Testis (tissue), 2 donors: Measurements from ENCODE around the gene AQP12A.

Experiments
- POLR2A ChIP-seq: fragments of 450-650 bp; IDR thresholded peaks from one replicate; pipeline ENCODE4 v1.6.1; 2017; ENCODE audit warnings: antibody characterized with exemption, mild to moderate bottlenecking, moderate library complexity
- TF ChIP-seq, protein P1 (sequence below), 3 experiments: fragments of 450-650 bp in 2 of 3; fragments of 200-600 bp in 1 of 3; sonication (generic) in 1 of 3; IDR thresholded peaks; one replicate each; pipeline ENCODE4 v1.5.1; 2016 to 2019; ENCODE audit warnings: antibody characterized with exemption in 3 of 3, mild to moderate bottlenecking in 2 of 3, moderate library complexity in 1 of 3

GRCh38 chr2:240663546-240664190 lies 28.0 kb upstream of the AQP12A start:
- TF ChIP-seq, protein P1, sequence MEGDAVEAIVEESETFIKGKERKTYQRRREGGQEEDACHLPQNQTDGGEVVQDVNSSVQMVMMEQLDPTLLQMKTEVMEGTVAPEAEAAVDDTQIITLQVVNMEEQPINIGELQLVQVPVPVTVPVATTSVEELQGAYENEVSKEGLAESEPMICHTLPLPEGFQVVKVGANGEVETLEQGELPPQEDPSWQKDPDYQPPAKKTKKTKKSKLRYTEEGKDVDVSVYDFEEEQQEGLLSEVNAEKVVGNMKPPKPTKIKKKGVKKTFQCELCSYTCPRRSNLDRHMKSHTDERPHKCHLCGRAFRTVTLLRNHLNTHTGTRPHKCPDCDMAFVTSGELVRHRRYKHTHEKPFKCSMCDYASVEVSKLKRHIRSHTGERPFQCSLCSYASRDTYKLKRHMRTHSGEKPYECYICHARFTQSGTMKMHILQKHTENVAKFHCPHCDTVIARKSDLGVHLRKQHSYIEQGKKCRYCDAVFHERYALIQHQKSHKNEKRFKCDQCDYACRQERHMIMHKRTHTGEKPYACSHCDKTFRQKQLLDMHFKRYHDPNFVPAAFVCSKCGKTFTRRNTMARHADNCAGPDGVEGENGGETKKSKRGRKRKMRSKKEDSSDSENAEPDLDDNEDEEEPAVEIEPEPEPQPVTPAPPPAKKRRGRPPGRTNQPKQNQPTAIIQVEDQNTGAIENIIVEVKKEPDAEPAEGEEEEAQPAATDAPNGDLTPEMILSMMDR (IDR thresholded peaks at IDR 0.05): no peak
- no peak for TF ChIP-seq POLR2A
